Neuronal stem cell (in vitro differentiated cells): Measurements from ENCODE around the gene FAM3B.

Experiments
- DNase-seq: peaks from one replicate; pipeline ENCODE4 v3.0.0-alpha.2; 2013; ENCODE audit warnings: low spot score
- H2AFZ ChIP-seq: one replicate; pipeline ENCODE4 v1.6.1; 2013; ENCODE audit warnings: mild to moderate bottlenecking, low read length, inconsistent platforms
- H2AK5ac ChIP-seq: 2 replicates; pipeline ENCODE4 v1.6.1; 2013; ENCODE audit warnings: low read depth, mild to moderate bottlenecking, inconsistent platforms, low read length, moderate library complexity, mixed read lengths
- H2BK120ac ChIP-seq: 2 replicates; pipeline ENCODE4 v1.6.1; 2013; ENCODE audit warnings: low read depth, mild to moderate bottlenecking, inconsistent platforms, low read length, moderate library complexity, mixed read lengths
- H2BK12ac ChIP-seq: one replicate; pipeline ENCODE4 v1.6.1; 2013; ENCODE audit warnings: low read length, inconsistent platforms
- H2BK15ac ChIP-seq: 2 replicates; pipeline ENCODE4 v1.6.1; 2013; ENCODE audit warnings: mild to moderate bottlenecking, low read length, inconsistent platforms, mixed read lengths
- H2BK5ac ChIP-seq: one replicate; pipeline ENCODE4 v1.6.1; 2013; ENCODE audit warnings: inconsistent platforms, mild to moderate bottlenecking, low read length, moderate library complexity
- H3K14ac ChIP-seq: one replicate; pipeline ENCODE4 v1.6.1; 2013; ENCODE audit warnings: low read length, inconsistent platforms
- H3K18ac ChIP-seq: 2 replicates; pipeline ENCODE4 v1.6.1; 2013; ENCODE audit warnings: low read length, inconsistent platforms
- H3K23ac ChIP-seq: 2 replicates; pipeline ENCODE4 v1.6.1; 2013; ENCODE audit warnings: low read depth, mild to moderate bottlenecking, mixed read lengths, low read length, inconsistent platforms; ENCODE audit not compliant: poor library complexity
- H3K27ac ChIP-seq: replicated peaks from 3 replicates; pipeline ENCODE4 v1.5.1; 2013; ENCODE audit warnings: low read length, inconsistent platforms
- H3K27me3 ChIP-seq, 3 experiments: 2 replicates each; pipeline ENCODE4 v1.6.1; 2013; ENCODE audit warnings: low read length in 3 of 3, mild to moderate bottlenecking in 2 of 3, inconsistent platforms in 1 of 3, low read depth in 1 of 3, mixed read lengths in 1 of 3, moderate library complexity in 1 of 3; ENCODE audit not compliant: control insufficient read depth in 3 of 3, insufficient read depth in 3 of 3
- H3K36me3 ChIP-seq, 2 donors: replicated peaks in 1 of 2; 2 replicates each; pipeline ENCODE4 v1.6.1; 2013; ENCODE audit warnings: low read length in 2 of 2; ENCODE audit not compliant: control insufficient read depth in 2 of 2, insufficient read depth in 2 of 2
- H3K4ac ChIP-seq: 2 replicates; pipeline ENCODE4 v1.6.1; 2013; ENCODE audit warnings: inconsistent platforms, mild to moderate bottlenecking, low read length, moderate library complexity
- H3K4me1 ChIP-seq, 2 donors: 1 replicate in 1 of 2; 2 replicates in 1 of 2; pipeline ENCODE4 v1.6.1; 2013; ENCODE audit warnings: low read length in 2 of 2, low read depth in 1 of 2; ENCODE audit not compliant: control insufficient read depth in 2 of 2, insufficient read depth in 1 of 2
- H3K4me2 ChIP-seq: one replicate; pipeline ENCODE4 v1.6.1; 2013; ENCODE audit warnings: mild to moderate bottlenecking, low read length, inconsistent platforms; ENCODE audit not compliant: insufficient read depth, poor library complexity, severe bottlenecking
- H3K4me3 ChIP-seq, 2 donors: 2 replicates each; pipeline ENCODE4 v1.5.1; 2013; ENCODE audit warnings: low read length in 2 of 2, mild to moderate bottlenecking in 2 of 2, inconsistent platforms in 1 of 2, moderate library complexity in 1 of 2
- H3K79me1 ChIP-seq: one replicate; pipeline ENCODE4 v1.6.1; 2013; ENCODE audit warnings: low read depth, mild to moderate bottlenecking, inconsistent platforms, low read length, moderate library complexity
- H3K9ac ChIP-seq: one replicate; pipeline ENCODE4 v1.6.1; 2013; ENCODE audit warnings: mild to moderate bottlenecking, low read depth, low read length, inconsistent platforms; ENCODE audit not compliant: poor library complexity
- H3K9me3 ChIP-seq, 2 donors: replicated peaks in 1 of 2; 2 replicates each; pipeline versions ENCODE3 to v1.6.1; 2013; ENCODE audit warnings: low read length in 2 of 2, mild to moderate bottlenecking in 2 of 2, inconsistent platforms in 1 of 2, low read depth in 1 of 2, mixed read lengths in 1 of 2, moderate library complexity in 1 of 2; ENCODE audit not compliant: control insufficient read depth in 2 of 2, insufficient read depth in 1 of 2
- H4K8ac ChIP-seq: one replicate; pipeline ENCODE4 v1.6.1; 2013; ENCODE audit warnings: low read depth, mild to moderate bottlenecking, inconsistent platforms, low read length, moderate library complexity
- H4K91ac ChIP-seq: one replicate; pipeline ENCODE4 v1.6.1; 2013; ENCODE audit warnings: low read length, low read depth, mild to moderate bottlenecking, inconsistent platforms; ENCODE audit not compliant: poor library complexity
- WGBS, 2 donors: extraction: QIAGEN DNeasy Blood & Tissue Kit; methylation state at CpG; one replicate each; pipeline ENCODE4 v1.1.7; 2013; ENCODE audit warnings: missing lambda C conversion rate in 2 of 2, mixed read lengths in 1 of 2; ENCODE audit not compliant: insufficient read length in 2 of 2, insufficient replicate concordance in 1 of 2; ENCODE audit errors: extremely low coverage in 2 of 2; 5-methylcytosine and 5-hydroxymethylcytosine counted together

FAM3B gene

DNA sequence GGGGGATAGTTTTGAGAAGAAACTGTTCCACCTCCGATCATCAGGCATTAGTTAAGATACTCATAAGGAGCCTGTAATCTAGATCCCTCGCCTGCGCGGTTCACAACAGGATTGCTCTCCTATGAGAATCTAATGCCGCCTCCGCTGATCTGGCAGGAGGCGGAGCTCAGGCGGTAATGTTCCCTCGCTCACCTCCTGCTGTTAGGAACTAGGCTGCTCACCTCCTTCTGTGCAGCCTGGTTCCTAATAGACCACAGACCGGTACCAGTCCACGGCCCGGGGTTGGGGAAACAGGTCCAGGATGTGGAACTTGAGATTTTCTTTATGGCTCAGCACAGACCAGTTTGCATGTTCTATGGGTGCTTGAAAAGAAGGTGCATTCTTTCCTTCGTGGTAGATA, 27.2 kb upstream of the FAM3B start:
- no peak overlapping the region for H3K9ac ChIP-seq
- no peak overlapping the region for H3K18ac ChIP-seq
- H3K27ac ChIP-seq = no peak overlapping the region
- DNase-seq = peak; percentile 12
- H2AK5ac ChIP-seq = no peak overlapping the region
- WGBS, 2 donors = no CpG with 5 or more reads among the region's 13 CpGs
- no peaks in the 10 kb centered on the region for H3K36me3 ChIP-seq
- peaks cover 0 to under 1% of the 10 kb centered on the region in 2 donors for H3K4me1 ChIP-seq
- no peak overlapping the region for H2AFZ ChIP-seq
- H3K79me1 ChIP-seq = no peaks in the 10 kb centered on the region
- no peak overlapping the region for H3K4me2 ChIP-seq
- H3K4me3 ChIP-seq = no peak overlapping the region
- no peak overlapping the region for H3K14ac ChIP-seq
- no peaks in the 10 kb centered on the region for H3K27me3 ChIP-seq
- peaks cover 0 to 7% of the 10 kb centered on the region in 2 donors for H3K9me3 ChIP-seq
- no peak overlapping the region for H2BK120ac ChIP-seq
- no peak overlapping the region for H3K23ac ChIP-seq
- H2BK12ac ChIP-seq = no peak overlapping the region
- no peak overlapping the region for H4K8ac ChIP-seq
- H3K4ac ChIP-seq = no peak overlapping the region
- no peak overlapping the region for H2BK5ac ChIP-seq
- H4K91ac ChIP-seq = no peak overlapping the region
- no peak overlapping the region for H2BK15ac ChIP-seq

DNA sequence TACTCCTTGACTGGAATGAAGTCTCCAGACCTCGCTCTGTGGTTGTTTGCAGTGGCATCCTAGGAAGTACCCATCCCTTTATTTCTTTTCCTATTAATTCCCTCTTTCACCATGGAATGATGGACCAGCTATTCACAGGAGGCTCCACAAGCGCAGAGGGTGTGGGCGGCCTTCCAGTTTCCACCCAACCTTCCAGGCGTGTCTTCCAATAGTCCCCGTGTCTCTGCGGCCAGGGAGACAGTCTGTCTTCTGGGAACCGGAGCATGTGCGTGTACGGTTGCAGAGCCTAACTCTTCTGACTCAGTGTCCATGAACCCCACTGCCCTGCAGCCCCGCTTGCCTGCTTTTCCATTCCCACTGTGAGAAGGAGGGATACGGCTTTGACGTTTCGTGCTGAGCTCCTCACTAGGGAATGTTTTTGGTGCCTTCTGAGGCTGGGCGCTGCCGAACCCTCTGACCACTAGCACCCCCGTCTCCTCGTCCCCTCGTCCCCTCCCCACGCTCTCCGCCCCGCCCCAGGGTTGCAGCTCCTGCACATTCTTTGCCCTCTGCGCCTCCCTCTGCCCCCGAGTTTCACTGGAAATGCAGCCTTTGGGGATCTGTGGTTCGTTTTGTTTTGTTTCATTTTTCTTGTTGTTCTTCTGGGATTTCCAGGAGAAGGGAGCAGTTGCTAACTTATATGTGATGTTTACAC, 26.3 kb upstream of the FAM3B start:
- no peak overlapping the region for H3K4ac ChIP-seq
- peaks cover 0 to 7% of the 10 kb centered on the region in 2 donors for H3K9me3 ChIP-seq
- H2BK15ac ChIP-seq = no peak overlapping the region
- H2BK12ac ChIP-seq = no peak overlapping the region
- H3K9ac ChIP-seq = no peak overlapping the region
- no peaks in the 10 kb centered on the region for H3K36me3 ChIP-seq
- DNase-seq = no peak
- no peak overlapping the region for H2BK120ac ChIP-seq
- H3K4me3 ChIP-seq = peak overlapping the region in 1 of 2 donors; percentile 45
- no peaks in the 10 kb centered on the region for H3K79me1 ChIP-seq
- no peak overlapping the region for H3K14ac ChIP-seq
- H3K23ac ChIP-seq = no peak overlapping the region
- H2BK5ac ChIP-seq = no peak overlapping the region
- H3K18ac ChIP-seq = peak overlapping the region; percentile 40
- no peaks in the 10 kb centered on the region for H3K27me3 ChIP-seq
- H4K8ac ChIP-seq = no peak overlapping the region
- no peak overlapping the region for H2AK5ac ChIP-seq
- H3K4me2 ChIP-seq = no peak overlapping the region
- no peak overlapping the region for H3K27ac ChIP-seq
- H3K4me1 ChIP-seq = no peaks in the 10 kb centered on the region
- no peak overlapping the region for H2AFZ ChIP-seq
- no peak overlapping the region for H4K91ac ChIP-seq
- WGBS, 2 donors = no CpG with 5 or more reads among the region's 24 CpGs

DNA sequence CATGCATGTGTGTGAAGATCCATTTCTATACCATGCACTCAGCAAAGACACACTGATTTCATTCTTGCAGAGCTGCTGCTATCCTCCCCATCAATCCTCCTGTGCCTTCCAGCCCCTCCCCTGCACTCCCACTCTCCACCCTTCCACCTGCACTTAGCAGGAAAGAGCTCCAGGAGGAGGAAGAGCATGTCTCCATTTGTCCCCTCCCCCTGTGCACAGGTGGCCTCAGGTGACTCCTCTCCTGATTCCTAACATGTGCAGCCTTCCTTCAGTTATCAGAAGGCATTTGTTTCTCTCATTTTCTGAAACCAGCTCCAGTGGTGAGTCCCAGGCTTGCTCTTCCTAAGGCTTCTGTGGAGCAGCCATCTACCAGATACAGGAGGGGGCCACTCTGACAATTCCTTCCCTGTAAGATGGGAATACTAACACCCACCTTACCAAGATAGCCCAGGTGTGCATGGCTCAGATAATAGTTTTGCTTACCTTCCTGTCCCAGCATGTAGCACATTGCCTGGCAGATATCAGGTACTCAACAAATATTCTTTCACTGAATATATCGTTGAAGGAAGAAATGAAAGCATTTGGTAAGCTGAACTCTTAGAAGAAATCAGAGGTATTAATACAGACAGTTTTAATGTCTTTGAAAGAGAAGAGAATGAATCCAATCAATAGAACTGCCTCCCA, 21.9 kb upstream of the FAM3B start:
- H3K4ac ChIP-seq = no peak overlapping the region
- H3K23ac ChIP-seq = no peak overlapping the region
- H4K8ac ChIP-seq = no peak overlapping the region
- no peak overlapping the region for H2BK120ac ChIP-seq
- H3K18ac ChIP-seq = no peak overlapping the region
- no peak for DNase-seq
- H3K14ac ChIP-seq = no peak overlapping the region
- H4K91ac ChIP-seq = no peak overlapping the region
- no peak overlapping the region for H3K4me2 ChIP-seq
- no CpG with 5 or more reads among the region's 1 CpG for WGBS, 2 donors
- H3K27ac ChIP-seq = no peak overlapping the region
- H2BK5ac ChIP-seq = no peak overlapping the region
- no peak overlapping the region for H2AK5ac ChIP-seq
- H3K4me1 ChIP-seq = no peaks in the 10 kb centered on the region
- H3K9ac ChIP-seq = no peak overlapping the region
- H3K4me3 ChIP-seq = peak overlapping the region in 1 of 2 donors; percentile 23
- no peak overlapping the region for H2BK15ac ChIP-seq
- H3K9me3 ChIP-seq = peaks cover 0 to 7% of the 10 kb centered on the region in 2 donors
- H3K36me3 ChIP-seq = no peaks in the 10 kb centered on the region
- no peaks in the 10 kb centered on the region for H3K79me1 ChIP-seq
- H2BK12ac ChIP-seq = no peak overlapping the region
- no peak overlapping the region for H2AFZ ChIP-seq
- no peaks in the 10 kb centered on the region for H3K27me3 ChIP-seq

DNA sequence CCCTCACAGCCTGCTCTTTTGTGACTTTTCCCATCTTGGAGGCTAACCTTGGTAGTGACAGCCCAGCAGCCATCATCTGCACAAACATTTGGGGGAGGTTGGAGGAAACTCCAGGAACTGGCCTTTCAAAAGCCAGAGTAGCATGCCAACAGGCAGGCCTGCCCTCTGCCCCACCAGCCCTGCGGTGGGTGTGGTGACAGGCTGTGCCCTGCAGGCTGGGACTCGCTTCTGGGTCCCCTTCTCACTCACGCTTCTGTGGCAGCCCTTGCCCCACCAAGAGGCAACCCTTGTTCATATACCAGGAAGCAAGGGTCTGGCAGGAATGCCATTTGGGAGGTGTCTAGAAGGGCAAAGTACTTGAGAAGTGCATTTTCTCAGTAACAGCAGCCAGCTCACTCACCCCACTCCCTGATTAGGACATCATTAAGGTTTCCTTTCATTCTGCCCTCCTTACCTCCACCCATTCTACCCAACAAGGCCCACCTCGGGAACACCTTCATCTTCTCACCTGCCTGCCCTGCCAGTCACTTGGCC, 20.8 kb upstream of the FAM3B start:
- H3K9ac ChIP-seq = no peak overlapping the region
- no peak overlapping the region for H3K23ac ChIP-seq
- H3K79me1 ChIP-seq = no peaks in the 10 kb centered on the region
- H2BK5ac ChIP-seq = no peak overlapping the region
- DNase-seq = no peak
- H3K4ac ChIP-seq = no peak overlapping the region
- no peak overlapping the region for H2AFZ ChIP-seq
- no peak overlapping the region for H3K18ac ChIP-seq
- H2BK15ac ChIP-seq = no peak overlapping the region
- WGBS, 2 donors = no CpG with 5 or more reads among the region's 4 CpGs
- H3K27me3 ChIP-seq = no peaks in the 10 kb centered on the region
- no peaks in the 10 kb centered on the region for H3K36me3 ChIP-seq
- no peak overlapping the region for H2BK12ac ChIP-seq
- no peak overlapping the region for H2BK120ac ChIP-seq
- no peak overlapping the region for H2AK5ac ChIP-seq
- H3K4me1 ChIP-seq = no peaks in the 10 kb centered on the region
- no peak overlapping the region for H3K14ac ChIP-seq
- no peak overlapping the region for H3K4me3 ChIP-seq
- peaks cover 0 to 7% of the 10 kb centered on the region in 2 donors for H3K9me3 ChIP-seq
- H3K27ac ChIP-seq = no peak overlapping the region
- no peak overlapping the region for H3K4me2 ChIP-seq
- no peak overlapping the region for H4K8ac ChIP-seq
- H4K91ac ChIP-seq = no peak overlapping the region
